Cerebellar nuclear complex (tissue), 1 donor: ENCODE results near the gene NUP62.
"Not testable (repeated sequence)": the region's sequence is repeated elsewhere in the genome, so short reads cannot be mapped to it uniquely, and the experiment has no call there.

Experiments used
- DNase-seq, 2 experiments: peaks; one replicate each; lab custom pipeline; 2025; lab: John Stamatoyannopoulos, UW

The NUP62 gene

GRCh38 chr19:49929121-49929610 is at the start of gene NUP62, which contains the start of gene ATF5:
TSS of gene NUP62 (minus strand) at chr19:49929504. CDS start at chr19:49909807, 19,697 bp downstream.
TSS of gene ATF5 (plus strand) at chr19:49929205. CDS start at chr19:49930851, 1,646 bp downstream.
- peak in 1 of 2 experiments; percentile 44 for DNase-seq

- no peak for DNase-seq
Observed at GRCh38 chr19:49978324-49978723, 49.0 kb upstream of the NUP62 start.

GRCh38 chr19:49977881-49978280 is 48.6 kb upstream of the NUP62 start:
- DNase-seq: no peak

DNA sequence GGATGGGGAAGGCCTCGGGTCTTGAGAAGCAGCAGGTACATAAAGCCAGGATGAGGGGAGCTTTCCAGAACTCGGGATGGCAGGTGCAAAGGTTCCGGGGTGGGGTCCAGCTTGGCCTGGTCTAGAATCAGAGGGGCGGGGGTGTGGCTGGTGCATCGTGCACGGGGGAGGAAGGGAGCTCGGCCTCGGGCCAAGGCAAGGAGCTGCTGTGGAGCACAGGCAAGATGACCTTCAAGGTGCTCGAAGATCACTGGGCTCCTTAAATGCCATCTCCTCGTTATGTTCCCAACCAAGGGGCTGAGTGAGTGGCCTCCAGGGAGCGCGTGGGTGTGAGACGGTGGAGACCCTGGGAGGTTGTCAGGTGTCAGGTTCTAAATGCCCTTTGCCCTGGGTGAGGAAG is 47.8 kb upstream of the NUP62 start:
- no peak for DNase-seq

- DNase-seq: no peak
Observed at GRCh38 chr19:49976496-49976895, 47.2 kb upstream of the NUP62 start.

DNA sequence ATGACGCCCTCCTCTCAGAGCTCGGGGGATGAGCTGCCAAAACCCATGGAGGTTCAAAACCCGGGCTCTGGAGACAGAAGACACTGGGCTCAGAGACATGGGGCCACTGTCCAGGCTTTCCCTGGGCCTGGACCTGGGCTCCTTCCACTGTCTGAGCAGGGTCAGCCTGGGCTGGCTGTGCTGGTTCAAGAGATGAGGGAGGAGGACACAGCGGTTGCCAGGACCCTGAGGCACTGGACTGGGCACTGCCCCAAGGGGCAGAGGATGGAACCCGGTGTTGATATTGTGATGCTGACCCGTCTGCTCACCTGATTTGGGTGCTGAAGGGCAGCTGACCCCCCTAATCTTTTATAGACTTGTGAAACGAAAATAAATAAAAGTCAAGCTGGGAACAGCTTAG is 45.7 kb upstream of the NUP62 start:
- DNase-seq: no peak

DNA sequence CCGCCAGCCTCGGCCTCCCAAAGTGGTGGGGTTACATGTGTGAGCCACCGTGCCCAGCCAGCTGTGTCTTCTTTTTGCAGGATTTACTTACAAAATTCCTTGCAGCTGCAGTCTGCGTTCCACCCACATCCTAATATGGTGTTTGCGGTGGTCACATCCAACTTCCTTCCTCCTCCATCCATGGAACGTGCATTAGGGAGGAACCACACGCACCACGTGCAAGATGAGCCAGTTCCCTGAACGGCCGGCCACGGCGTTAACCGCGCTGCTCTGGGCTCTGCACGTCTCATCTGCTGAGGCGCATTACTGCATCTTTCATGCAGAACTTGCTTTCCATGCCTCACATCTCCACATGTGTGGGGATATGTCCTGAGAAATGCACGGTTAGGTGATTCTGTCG is 44.7 kb upstream of the NUP62 start:
- no peak for DNase-seq

DNA sequence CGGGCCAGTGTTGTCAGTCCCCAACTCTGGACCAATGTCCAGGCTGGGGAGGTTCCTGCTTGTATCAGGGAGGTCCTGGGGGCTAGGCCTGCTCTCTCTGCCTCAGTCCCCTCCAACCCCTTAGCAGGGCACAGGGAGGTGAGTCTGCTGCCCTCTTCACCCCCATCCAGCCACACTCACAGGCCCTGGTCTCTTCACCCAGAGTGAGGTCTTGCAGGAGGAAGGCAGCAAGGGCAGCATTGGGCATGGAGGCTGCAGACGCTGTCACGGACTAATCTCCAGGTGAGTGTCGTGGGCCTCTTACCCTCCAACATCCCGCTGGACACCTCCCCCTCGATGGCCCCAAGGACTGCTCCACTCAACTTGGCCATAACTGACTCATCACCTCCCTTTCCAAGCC is 43.5 kb upstream of the NUP62 start:
- DNase-seq: no peak

- DNase-seq: no peak
Observed at GRCh38 chr19:49971991-49972411, 42.7 kb upstream of the NUP62 start.

DNA sequence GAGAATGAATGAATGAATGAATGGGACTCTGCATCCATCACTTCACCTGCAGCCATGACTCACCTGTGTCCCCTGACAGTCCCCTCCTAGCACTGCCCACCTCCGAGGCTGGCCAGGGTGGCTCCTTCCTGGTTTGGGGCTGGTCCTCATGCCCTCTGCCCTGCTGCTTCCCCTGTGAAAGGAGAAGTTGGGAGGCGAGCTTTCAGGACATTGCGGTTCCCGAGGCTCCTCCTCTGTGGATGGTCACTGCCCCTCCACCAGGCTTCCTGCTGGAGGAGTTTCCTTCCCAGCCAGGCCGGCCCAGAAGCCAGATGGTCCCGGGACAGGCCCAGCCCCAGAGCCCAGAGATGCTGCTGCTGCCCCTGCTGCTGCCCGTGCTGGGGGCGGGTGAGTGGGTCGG is 40.1 kb upstream of the NUP62 start:
- not testable (repeated sequence) for DNase-seq

GRCh38 chr19:49968279-49968922 is 39.1 kb upstream of the NUP62 start:
- no peak for DNase-seq

- DNase-seq: not testable (repeated sequence)
Observed at GRCh38 chr19:49960980-49961379, 31.7 kb upstream of the NUP62 start, which contains the start of gene SIGLEC11. TSS of gene SIGLEC11 (minus strand) at chr19:49961172. CDS start at chr19:49961081, 91 bp downstream.

DNA sequence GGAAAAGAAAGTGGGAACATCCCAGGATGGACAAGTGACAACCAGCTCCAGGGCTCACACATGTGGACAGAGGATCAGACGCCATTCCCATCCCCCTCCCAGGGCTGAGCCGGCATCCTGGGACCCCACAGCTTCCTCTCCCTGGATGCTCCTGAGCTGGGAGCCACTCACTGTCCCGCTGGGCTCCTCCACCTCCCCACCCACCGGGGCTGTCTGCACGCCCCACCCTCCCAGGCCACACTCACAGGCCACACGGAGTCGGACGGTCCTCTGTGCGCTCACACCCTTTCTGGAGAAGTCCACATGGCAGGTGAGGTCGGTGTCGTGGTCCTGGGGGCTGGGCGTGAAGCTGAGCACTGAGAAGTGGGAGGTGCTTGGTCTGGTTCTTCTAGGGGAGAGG is 30.6 kb upstream of the NUP62 start:
- not testable (repeated sequence) for DNase-seq

DNA sequence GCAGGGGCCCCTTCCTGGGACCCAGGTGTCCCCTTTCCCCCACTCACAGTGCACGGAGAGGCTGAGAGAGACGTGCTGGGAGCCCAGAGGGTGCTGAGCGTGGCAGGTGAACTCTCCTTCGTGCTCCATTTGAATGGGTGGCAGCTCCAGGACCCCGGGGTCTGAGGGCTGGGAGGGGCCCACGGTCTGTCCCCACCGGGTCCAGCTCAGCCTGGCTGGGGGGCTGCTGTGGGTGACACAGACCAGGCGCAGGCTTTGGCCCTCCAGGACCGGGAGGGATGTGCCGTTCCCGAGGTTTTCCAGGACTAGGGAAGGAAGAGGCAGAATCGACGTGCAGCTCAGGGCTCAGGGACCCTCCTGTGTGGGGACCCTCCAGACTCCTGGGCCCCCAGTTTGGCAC is 29.3 kb upstream of the NUP62 start:
- not testable (repeated sequence) for DNase-seq

DNA sequence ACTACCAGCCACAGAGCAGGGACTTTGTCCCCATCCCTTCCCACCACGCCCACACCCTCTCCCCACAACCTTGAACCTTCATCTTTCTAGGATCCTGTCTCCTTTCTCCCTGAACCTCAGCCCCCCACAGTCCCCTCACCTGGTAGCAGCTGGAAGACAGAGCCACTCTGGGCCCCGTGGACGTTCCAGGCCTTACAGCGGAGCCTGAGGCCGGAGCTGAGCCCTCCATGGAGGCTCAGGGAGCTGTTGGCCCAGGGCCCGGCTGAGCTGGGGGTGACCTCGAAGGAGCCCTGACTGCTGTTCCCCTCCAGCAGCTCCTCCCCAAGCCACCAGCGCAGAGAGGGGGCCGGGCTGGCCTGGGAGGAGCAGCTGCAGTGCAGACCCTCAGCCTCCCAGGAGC is 28.8 kb upstream of the NUP62 start:
- not testable (repeated sequence) for DNase-seq

DNA sequence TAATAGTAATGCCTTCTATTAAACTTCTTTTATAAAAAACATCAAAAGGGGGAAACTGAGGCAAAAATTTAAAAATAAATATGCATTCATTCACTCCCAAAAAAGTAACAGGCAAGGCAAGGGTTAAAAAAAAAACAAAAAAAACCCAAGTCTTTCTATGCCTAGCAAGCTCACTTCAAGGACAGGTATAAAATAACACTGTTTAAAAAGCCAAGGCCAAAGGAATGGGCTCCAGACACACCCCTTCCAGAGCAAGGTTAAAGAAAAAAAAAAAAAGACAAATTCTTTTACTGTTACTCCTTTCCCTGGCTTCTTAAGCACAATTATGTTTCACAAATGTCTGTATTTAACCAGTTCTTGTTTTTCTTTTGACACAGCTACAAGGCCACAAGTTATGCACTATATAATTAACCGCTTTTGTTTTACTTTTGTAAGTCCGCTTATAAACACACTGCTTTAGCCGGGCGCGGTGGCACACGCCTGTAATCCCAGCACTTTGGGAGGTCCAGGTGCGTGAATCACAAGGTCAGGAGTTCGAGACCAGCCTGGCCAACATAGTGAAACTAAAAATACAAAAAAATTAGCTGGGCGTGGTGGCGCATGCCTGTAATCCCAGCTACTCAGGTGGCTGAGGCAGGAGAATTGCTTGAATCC is 28.1 kb upstream of the NUP62 start:
- DNase-seq: no peak

- no peak for DNase-seq
Observed at GRCh38 chr19:49956115-49956495, 26.8 kb upstream of the NUP62 start.

- DNase-seq: no peak
Observed at GRCh38 chr19:49954933-49955332, 25.6 kb upstream of the NUP62 start.

- DNase-seq: no peak
Observed at GRCh38 chr19:49954092-49954829, 25.0 kb upstream of the NUP62 start.

DNA sequence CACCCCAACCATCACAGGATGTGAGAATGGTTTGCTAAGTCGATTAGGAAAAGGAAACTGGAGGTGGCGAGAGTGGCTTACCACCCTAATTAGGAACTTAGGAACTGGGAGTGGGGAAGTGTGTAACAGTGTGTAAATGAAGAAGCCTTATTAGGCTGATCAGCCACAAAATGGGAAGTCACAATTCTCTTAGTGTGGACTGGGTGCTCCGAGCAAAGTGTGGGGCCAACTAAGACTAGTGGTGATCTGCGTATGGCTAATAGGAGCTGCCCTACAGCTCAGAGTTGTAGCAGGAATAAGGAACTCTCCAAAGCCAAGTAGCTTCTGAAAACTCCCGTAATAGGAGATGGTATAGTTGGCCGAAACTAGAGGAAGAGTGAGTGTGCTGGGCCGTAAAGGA is 24.1 kb upstream of the NUP62 start:
- DNase-seq: no peak

DNA sequence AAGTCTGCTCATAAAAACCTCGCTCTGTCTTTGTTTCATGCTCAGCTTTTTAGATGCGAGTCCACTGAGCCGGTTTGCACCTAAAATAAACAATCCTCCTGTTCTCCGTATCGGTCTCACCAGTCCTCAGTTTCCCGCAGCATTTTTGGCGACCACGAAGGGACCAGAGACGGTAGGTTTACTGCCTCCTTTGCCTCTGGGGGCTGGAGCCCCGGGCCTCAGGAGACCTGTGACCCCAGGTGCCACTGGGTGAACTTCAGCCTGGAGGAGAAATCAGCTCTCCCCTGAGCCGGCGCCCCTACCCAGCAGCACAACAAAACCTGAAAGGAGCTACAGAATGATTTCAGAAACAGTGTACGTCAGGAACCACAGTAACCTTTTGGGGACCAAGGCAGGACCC is 23.6 kb upstream of the NUP62 start:
- DNase-seq: no peak

GRCh38 chr19:49952479-49952836 is 23.2 kb upstream of the NUP62 start:
- DNase-seq: no peak
